CD4-positive, alpha-beta T cell treated with Interferon alpha-2 for 1 hour (primary cell): ENCODE data around the gene INHBC.

Source experiments
- DNase-seq, 2 donors: peaks; one replicate each; pipeline ENCODE4 v3.0.0-alpha.2; 2020 to 2022

INHBC gene

DNA sequence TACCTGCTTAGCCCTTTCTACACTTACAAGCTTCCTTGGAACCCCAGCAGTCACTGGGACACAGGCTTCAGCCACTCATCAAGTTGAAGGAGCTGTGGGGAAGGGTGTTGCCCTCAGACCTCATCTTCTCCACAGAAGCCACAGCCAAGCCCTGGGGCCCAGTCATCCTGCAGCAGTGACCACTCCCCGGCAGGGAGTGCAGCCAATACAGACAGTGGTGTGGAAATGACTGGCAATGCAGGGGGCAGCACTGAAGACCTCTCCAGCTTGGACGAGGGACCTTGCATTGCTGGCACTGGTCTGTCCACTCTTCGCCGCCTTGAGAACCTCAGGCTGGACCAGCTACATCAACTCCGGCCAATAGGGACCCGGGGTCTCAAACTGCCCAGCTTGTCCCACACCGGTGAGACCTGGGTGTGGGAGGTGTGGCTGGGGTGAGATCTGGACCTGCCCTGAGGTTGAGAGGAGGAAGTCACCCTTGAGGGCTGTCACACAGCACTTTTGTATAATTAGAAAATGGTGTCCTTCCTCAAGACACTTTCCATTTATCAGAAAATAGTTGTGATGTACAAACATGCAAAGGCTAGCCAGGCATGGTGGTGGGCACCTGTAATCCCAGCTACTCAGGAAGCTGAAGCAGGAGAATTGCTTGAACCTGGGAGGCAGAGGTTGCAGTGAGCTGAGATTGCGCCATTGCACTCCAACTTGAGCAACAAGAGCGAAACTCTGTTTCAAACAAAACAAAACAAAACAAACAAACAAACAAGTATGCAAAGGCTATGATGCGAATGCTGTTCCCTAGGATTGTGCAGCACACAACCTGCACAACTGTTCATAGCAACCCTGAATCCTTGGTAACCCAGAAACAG lies 34.9 kb downstream of the INHBC start:
- DNase-seq = no peak

DNA sequence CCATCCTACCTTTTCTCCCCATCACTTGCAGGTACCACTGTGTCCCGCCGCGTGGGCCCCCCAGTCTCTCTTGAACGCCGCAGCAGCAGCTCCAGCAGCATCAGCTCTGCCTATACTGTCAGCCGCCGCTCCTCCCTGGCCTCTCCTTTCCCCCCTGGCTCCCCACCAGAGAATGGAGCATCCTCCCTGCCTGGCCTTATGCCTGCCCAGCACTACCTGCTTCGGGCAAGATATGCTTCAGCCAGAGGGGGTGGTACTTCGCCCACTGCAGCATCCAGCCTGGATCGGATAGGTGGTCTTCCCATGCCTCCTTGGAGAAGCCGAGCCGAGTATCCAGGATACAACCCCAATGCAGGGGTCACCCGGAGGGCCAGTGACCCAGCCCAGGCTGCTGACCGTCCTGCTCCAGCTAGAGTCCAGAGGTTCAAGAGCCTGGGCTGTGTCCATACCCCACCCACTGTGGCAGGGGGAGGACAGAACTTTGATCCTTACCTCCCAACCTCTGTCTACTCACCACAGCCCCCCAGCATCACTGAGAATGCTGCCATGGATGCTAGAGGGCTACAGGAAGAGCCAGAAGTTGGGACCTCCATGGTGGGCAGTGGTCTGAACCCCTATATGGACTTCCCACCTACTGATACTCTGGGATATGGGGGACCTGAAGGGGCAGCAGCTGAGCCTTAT lies 35.8 kb downstream of the INHBC start:
- DNase-seq = no peak

DNA sequence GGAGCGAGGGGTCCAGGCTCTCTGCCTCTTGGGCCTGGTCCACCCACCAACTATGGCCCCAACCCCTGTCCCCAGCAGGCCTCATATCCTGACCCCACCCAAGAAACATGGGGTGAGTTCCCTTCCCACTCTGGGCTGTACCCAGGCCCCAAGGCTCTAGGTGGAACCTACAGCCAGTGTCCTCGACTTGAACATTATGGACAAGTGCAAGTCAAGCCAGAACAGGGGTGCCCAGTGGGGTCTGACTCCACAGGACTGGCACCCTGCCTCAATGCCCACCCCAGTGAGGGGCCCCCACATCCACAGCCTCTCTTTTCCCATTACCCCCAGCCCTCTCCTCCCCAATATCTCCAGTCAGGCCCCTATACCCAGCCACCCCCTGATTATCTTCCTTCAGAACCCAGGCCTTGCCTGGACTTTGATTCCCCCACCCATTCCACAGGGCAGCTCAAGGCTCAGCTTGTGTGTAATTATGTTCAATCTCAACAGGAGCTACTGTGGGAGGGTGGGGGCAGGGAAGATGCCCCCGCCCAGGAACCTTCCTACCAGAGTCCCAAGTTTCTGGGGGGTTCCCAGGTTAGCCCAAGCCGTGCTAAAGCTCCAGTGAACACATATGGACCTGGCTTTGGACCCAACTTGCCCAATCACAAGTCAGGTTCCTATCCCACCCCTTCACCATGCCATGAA lies 36.5 kb downstream of the INHBC start:
- DNase-seq = no peak

DNA sequence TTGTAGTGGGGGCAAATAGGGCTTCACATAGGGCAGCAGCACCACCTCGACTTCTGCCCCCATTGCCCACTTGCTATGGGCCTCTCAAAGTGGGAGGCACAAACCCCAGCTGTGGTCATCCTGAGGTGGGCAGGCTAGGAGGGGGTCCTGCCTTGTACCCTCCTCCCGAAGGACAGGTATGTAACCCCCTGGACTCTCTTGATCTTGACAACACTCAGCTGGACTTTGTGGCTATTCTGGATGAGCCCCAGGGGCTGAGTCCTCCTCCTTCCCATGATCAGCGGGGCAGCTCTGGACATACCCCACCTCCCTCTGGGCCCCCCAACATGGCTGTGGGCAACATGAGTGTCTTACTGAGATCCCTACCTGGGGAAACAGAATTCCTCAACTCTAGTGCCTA lies 37.1 kb downstream of the INHBC start:
- no peak for DNase-seq

DNA sequence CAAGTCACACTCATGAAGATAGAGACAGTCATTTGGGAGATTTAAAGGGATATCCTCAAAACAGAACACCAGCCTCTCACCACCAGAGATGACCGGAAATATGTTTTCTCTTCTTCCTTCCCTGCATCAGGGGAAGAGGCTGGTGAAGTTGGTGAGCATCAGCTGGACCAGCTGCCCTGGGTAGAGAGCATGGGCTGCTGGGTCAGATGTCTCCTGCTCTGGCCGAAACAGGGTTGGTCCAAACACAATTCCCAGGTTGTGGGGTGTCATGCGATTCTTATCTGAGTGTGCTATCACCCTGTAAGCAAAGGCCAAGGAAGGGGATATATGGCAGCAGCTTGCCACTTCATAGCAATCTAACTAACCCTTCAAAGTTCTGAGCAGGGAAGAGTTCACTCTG lies 37.8 kb downstream of the INHBC start:
- no peak for DNase-seq

DNA sequence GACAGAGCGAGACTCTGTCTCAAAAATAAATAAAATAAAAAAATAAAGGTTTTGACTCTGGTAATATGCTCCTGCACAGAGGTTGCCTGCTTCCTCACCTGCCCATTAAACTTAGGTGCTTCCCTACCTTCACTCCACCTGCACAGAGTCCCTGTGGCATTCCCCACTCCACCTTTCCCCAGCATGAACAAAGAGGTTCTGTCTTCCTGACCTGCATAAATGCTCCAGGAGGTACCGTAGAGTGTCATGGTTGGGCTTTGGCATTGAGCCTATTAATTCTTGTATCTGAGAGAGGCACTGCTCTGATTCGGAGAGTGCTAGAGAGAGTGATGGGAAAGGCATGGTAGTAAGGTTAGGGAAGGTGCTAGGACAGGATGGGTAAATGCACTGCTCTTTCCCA lies 38.8 kb downstream of the INHBC start:
- DNase-seq = no peak

DNA sequence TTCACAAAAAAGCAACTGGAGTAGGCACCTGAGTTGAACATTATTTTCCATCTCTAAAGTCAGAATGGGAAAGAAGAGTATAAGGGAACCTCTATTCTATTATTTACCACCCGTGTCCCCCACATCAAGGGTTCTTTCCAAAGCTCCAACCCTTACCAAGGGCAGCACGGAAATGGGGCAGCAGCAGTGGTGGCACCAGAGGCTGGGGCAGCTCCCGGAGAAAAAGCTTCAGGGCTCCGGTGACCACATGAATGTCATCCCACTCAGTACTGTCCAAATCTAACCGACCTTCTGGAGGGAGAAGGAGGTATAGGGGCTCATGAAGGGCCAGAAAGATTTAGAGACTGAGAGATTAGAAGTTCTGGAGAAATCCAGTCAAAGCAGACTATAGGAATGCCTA lies 39.3 kb downstream of the INHBC start:
- DNase-seq = no peak

DNA sequence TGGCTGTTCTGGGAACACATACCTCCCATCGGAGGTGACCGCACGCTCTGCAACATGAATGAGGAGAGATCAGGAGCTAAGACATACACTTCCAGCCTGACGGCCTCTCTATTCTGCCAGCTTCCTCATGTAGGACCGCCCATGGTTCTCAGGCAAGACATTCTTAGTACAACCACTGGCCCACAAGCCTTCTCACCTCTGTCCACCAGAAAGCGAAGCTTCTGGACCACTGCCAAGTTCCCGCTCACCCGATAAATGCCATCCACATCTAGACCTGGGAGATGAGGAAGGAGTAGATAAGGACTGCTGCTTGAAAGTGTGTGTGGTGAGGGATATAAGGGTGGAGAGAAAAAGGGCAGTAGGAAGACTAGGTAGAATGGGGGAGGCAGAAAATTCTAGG lies 39.8 kb downstream of the INHBC start:
- no peak for DNase-seq

DNA sequence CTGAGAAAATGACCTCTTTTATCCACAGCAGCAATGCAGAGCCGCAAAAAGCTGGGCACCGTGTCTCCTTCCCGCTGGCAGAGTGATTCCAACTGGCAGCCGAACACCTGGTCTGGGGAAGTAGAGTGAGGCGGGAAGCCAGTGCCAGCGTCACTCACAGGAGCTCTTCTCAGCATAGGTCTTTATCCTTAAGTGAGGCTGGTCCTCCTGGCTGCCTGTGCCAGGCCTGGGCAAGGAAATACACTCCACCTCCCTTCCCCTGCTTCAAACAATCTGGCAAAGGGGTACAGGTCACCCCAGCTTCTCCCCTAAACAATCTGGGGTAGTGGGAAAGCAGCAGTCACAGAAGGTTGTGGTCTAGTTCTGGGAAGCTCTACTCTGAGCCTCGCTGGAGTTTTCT lies 40.3 kb downstream of the INHBC start:
- no peak for DNase-seq

DNA sequence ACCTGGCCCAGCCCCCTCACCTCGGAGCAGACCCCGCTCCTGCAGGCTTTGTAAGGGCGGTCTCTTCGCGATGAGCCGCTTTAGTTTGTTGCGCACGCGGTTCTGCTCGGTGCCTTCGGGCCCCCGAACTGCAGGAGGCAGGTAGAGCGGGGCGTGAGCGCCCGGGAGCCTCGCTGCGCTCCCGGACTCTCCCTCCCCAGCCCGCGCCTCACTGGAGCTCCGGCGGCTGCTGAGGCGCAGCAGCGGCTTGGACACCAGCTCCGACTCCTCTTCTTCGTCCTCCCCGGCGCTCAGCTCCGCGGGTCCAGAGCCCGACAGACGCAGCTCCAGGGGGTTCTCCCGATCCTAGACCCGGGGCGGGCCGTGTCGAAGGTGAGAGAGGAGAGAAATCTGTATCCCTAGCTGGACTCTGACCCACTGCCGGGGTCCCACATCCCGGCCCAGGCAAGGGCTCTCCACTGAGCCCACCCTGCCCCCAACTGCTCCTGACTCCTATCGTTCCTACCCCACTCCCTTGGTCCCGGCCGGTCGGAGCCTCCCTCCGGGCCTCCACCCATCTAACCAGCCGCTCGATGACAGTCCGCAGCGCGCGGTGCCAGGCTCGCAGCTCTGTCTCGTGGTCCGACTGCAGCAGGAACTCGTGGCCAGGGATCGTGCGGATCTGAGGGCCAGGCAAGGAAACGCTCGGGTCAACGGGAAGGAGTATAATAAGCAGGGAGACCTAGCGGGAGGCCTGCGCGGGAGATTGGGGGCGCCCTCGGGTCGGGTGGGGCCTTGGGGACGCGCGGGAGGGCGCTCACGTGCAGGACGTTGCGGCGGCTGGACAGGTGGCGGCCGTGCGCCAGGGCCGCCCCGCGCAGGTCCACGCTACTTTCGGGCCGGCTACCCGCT lies 40.9 kb downstream of the INHBC start:
- DNase-seq = no peak

DNA sequence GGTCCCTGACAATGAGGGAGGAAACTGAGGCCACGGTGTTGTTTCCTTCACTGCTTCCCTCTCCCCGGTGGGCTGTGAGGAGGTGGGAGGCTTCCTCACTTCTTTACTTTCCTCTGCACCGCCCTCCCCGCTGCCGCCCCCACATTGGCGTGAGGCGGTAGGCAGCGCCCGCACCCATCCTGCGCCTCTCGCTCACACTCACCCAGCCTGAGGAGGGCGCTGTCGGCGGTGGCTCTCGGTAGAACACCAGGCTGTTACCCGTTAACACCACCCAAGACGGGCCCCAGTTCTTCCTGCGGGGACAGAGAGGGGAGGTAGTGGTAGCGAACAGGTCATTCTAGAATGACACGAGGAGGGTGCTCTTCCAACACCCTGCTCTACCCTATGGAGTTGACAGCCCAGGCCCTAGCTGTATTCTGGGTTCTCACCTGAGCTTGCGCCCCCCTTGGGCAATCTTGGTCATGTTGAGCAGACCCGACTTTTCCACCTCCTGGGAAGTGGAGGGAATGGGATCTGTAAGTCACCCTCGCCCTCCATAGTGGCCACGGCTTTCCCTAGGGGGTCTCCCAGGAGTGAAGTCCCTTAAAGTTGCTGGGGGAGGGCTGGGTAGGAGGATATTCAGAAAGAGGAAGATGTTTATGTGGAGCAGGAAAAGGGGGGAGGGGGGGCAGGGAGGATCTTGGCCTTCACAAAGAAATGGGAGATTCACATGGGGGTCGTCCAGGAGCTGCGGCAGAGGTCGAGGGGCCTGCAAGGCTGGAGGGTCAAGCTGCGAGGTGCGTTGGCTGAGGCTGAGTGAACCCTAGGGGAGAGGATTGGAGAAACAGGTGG lies 41.8 kb downstream of the INHBC start:
- peak; percentile 65 to 81 for DNase-seq

DNA sequence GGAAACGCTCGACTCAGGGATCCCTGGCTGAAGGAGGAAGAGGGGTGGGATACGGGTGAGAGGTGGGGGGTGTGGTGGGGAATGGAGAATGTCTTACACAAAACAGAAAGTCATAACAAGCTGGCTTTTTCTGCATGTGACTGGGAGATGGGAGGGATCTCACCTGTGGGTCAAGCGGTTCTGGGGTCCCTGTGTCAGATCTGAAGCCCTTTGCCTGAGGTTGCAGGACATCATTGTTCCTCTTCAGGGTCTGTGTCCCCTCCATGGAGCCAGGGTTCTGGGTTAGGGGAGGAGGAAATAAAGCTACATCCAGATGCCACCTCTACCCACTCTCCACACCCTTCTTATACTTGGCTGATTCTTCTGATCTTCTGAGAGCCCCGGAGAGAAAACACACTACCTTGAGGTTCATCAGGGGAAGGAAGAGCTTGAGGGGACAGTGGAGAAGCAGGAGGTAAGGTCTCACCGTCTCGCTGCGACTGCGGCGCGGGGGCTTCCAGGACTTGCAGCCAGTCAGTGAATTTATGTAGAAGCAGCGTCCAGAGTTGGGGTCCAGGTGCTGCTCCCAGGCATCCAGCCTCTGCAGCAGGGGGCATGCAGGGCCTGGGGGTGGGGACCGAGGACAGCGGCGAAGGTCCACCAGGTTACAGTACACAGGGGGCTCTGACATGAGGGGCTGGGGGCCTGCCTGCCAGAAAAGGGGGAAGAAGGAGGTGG lies 42.6 kb downstream of the INHBC start:
- no peak for DNase-seq

DNA sequence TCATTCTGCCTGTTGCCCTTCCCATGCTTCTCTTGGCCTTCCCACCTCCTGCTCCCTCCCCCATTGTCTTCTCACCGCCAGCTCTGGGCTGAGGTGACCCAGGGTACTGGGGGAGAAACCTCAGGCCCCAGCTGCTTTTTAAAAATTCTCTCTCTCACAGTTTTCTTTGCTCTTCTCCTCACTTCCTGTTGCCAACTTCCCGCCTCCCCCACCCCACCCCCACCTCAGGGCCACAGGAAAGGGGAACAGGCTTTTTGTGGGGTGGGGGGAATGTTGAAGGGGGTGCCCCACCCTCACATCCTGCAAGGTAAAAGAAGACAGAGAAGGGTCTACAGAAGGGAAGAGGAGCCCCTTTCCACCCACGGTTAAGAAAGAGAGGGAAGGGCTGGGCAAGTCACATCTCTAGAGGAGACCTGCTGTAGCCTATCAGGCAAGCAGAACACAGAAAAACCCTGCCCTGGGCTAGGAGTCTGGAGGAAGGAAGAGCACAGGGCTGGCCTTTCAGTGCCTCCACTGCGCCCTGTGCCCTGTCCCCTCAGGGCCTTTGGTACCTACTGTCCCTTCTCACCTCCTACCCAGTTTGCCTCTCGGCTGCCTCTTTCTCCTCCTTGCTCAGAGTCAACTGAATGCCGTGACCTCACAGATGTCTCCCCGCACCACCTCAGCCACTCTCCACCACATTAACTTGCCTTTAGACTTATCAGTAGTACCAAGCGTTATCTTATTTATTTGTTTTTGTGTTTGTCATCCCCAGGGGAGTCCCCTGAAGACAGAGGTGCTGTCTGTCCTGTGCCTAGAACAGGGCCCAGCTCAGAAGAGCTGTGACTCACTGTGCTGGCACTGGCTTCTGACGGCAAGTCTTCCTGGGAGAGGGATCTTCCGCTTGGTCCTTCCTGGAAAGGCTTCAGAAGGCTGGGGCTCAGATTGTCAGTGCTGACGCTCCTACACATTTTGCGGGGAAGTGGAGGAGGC lies 43.4 kb downstream of the INHBC start:
- peak; percentile 69 to 77 for DNase-seq

DNA sequence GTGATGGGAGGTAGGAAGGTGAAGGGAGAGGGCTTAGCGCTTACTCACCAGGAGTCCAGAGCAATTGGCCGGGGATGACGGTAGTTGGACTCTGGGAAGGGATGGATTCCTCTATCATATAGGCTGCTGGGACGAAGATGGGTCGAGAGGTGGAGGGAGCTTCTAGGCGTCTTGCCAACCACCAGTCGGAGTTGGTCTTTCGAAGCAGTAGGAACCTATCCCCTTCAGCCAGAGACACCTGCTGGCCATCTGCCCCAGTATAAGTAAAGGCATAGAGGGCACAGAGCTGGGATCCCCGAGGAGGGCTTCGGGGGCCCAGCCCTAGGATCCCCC lies 44.4 kb downstream of the INHBC start:
- no peak for DNase-seq

DNA sequence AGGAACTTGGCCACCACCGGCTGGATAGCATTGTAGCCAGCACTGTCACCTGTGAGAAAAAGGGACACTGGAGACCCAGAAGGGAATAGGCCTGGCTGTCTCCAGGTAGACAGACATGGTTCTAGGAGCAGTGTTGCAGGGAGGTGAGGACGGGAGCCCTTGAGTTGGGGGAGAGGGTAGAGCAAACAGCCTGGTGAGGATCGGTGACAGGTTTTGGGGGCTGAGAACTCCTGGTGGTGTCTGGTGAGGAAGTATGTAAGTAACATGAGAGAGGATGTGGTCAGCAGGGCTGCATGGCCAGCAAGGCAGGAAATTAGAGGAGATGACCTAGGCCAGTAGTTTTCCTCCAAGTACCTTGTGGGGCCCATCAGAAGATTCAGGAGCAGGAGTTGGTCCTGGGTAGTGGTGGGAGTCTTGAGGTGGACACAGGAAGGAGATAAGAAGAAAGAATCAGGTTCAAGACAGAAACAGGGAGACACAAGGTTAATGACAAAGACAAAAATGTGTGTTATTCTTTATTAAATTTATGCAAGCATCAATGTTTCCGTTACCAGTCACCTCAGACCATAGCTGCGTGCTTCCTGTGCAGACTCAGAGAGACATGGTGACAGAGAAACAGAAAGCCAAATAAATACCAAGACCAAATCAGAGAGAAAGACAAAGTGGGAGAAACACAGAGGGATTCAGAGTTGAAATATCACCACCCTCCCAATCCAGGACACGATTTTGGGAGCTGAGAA lies 45.0 kb downstream of the INHBC start, which contains the start of gene ARHGAP9:
ARHGAP9 (minus strand) TSS at position 491 of the 740 bp plus-strand sequence; CDS start at position 31, 460 bp downstream.
- peak; percentile 73 to 84 for DNase-seq

DNA sequence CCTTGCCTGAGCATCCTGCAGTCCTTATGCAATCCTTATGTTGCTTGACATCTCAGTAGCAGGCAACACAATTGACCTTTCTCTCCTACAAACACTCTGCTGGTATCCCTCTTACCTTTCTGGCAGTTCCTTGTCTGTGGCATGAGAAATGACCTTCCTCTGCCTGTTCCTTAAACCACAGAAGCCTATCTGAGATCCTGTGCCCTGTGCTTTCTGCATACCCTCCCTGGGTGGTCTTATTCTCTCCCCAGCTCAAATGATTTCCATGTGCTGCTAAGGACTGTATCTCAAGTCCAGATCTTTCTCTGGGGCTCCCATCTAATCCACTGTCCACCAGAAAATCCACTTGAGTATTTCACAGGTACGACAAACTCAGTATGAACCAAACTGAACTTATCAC lies 47.1 kb downstream of the INHBC start:
- no peak for DNase-seq

DNA sequence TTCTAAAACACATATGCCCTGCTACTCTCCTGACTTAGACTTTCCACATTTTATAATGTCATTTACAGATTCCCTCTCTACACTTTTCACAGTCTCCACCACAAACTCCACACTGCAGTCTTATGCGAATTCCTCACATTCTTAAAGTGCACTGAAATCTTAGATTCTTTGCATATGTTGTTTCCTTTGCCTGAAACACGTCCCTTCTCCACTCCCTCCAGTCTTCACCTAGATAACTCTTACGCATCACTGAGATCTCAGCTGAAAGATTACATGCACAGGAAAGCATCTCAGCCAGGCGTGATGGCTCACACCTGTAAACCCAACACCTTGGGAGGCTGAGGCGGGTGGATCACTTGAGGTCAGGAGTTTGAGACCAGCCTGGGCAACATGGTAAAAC lies 48.9 kb downstream of the INHBC start:
- no peak for DNase-seq

DNA sequence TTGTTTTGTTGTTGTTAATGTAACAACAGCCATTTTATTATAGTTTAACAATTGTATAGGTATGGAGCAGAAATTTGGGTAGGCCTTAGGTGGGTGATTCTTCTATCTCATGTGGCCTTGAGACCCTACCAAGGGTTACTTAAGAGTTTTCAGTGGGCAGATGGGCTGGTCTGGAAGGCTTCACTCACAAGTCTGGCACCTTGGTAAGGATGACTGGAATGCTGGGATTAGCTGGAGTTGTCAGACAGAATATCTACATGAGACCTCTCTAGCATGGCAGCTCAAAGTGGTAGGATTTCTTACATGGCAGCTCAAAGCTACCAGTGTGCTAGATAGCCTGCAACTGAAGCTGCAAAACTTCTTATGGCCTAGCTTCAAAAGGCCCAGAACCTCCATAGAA lies 51.1 kb downstream of the INHBC start:
- DNase-seq = no peak

DNA sequence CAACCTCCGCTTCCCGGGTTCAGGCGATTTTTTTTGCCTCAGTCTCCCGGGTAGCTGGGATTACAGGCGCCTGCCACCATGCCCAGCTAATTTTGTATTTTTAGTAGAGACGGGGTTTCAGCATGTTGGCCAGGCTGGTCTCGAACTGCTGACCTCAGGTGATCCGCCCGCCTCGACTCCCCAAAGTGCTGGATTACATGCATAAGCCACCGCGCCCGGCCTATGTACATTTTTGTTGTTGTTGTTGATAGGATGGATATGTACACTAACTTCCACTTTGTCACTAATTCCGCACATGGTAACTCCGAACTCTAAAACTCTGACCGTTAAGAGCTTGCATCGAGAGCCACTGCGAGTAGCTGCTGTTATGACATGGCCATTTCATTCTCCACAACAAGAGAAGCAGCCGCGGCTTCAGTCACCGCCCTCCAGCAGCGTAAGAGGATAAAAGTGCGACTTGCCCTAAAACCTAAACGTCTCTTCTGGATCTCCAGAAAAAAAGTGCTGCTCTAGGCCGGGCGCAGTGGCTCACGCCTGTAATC lies 52.5 kb downstream of the INHBC start:
- DNase-seq = no peak
